Fibroblast of mammary gland (primary cell): ENCODE results near the gene RGCC.

Experiments
- DNase-seq: peaks from one replicate; pipeline ENCODE4 v3.0.0-alpha.2; 2010; ENCODE audit warnings: low read depth
- H3K4me3 ChIP-seq: 2 replicates; pipeline ENCODE4 v1.5.1; 2011; ENCODE audit warnings: low read depth, mild to moderate bottlenecking, low read length, moderate library complexity; ENCODE audit not compliant: control insufficient read depth
- CTCF ChIP-seq: conservative IDR thresholded peaks from 2 replicates; pipeline ENCODE4 v1.5.1; 2011; ENCODE audit warnings: low read depth, low read length, inconsistent platforms; ENCODE audit not compliant: control insufficient read depth, insufficient read depth

RGCC gene

GRCh38 chr13:41456768-41457588, at the start of gene RGCC:
RGCC (plus strand) TSS chr13:41457550; CDS start chr13:41457708, 158 bp downstream.
- TF ChIP-seq CTCF = no peak

GRCh38 chr13:41408121-41408520, 49.2 kb upstream of the RGCC start:
- peak; percentile 62 for DNase-seq
- no peak overlapping the region for H3K4me3 ChIP-seq
- no peak for TF ChIP-seq CTCF

More at GRCh38 chr13:41456768-41457588, at the start of gene RGCC:
- DNase-seq = peak; percentile 45
- peak within 1 kb of the TSS; percentile 53 for H3K4me3 ChIP-seq

- TF ChIP-seq CTCF = no peak
- DNase-seq = no peak
- no peak overlapping the region for H3K4me3 ChIP-seq
These were observed 48.6 kb upstream of the RGCC start for GRCh38 chr13:41408746-41409145.

- TF ChIP-seq CTCF = no peak
- H3K4me3 ChIP-seq = no peak overlapping the region
- no peak for DNase-seq
These were observed 47.7 kb upstream of the RGCC start for GRCh38 chr13:41409611-41410010.

- no peak for TF ChIP-seq CTCF
- no peak for DNase-seq
- no peak overlapping the region for H3K4me3 ChIP-seq
These were observed 46.3 kb upstream of the RGCC start for GRCh38 chr13:41411060-41411459.

- peak; percentile 68 for DNase-seq
- H3K4me3 ChIP-seq = no peak overlapping the region
- TF ChIP-seq CTCF = peak; percentile 43
These were observed 45.8 kb upstream of the RGCC start for GRCh38 chr13:41411522-41411921.
